Omental fat pad (tissue), 4 donors: Measurements from ENCODE around the gene CABP2. TPM values are rescaled to one million over a fixed set of nuclear protein-coding genes. Genes with fewer than 3 reads are reported as not detected.
"Not testable (repeated sequence)": the region's sequence is repeated elsewhere in the genome, so short reads cannot be mapped to it uniquely, and the experiment has no call there.

Source experiments
- ATAC-seq: fragments of 150-250 bp; one replicate; pipeline ENCODE4 v1.9.1; 2016; ENCODE audit warnings: mild to moderate bottlenecking, moderate library complexity; ENCODE audit not compliant: low FRiP score
- DNase-seq: peaks from one replicate; pipeline ENCODE4 v3.0.0-alpha.2; 2019; ENCODE audit warnings: low spot score
- total RNA-seq, 4 donors: library from RNA; depleted of rRNA; stranded (reverse); fragments of >200 nt; gene quantifications; one replicate each; pipeline ENCODE4 v1.1.0, GENCODE V29; 2016
- TF ChIP-seq, protein P1 (sequence below), 3 donors: fragments of 450-650 bp; IDR thresholded peaks; one replicate each; pipeline ENCODE4 v1.5.1; 2016 to 2017; ENCODE audit warnings: antibody characterized with exemption in 3 of 3, mild to moderate bottlenecking in 3 of 3, moderate library complexity in 2 of 3

Gene CABP2
- total RNA-seq, 4 donors from 2014 or later = not detected

DNA sequence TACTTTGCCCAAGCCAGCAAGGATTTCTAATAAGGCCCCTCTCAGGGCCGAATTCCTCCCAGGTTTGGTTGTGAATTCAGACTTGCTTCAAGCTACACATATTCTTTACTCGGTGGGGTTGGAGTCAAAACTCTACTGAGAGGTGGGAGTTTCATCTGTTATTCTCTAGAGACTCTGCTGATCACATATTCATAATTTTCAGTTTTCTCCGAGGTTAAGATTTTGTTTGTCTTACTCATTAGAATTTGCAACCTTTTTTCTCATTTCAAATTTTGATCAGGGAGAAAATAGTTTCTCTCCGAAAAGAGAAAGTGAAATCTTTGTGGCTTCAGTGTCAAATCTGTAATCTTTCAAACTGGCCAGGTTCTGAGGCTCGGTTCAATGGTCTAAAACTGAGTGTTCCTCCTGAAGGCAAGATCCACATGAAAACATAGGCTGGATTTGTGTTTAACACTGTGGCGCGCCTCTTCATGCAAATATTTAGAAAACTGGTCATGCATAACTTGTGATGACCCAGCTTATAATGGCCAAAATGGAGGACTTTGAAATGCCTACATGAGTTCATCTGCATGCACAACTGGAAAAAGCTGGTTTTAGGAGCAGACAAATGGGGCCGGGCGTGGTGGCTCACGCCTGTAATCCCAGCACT is 38.8 kb upstream of the CABP2 start:
- no peak for ATAC-seq
- DNase-seq = no peak
- TF ChIP-seq, protein P1, sequence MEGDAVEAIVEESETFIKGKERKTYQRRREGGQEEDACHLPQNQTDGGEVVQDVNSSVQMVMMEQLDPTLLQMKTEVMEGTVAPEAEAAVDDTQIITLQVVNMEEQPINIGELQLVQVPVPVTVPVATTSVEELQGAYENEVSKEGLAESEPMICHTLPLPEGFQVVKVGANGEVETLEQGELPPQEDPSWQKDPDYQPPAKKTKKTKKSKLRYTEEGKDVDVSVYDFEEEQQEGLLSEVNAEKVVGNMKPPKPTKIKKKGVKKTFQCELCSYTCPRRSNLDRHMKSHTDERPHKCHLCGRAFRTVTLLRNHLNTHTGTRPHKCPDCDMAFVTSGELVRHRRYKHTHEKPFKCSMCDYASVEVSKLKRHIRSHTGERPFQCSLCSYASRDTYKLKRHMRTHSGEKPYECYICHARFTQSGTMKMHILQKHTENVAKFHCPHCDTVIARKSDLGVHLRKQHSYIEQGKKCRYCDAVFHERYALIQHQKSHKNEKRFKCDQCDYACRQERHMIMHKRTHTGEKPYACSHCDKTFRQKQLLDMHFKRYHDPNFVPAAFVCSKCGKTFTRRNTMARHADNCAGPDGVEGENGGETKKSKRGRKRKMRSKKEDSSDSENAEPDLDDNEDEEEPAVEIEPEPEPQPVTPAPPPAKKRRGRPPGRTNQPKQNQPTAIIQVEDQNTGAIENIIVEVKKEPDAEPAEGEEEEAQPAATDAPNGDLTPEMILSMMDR (IDR thresholded peaks at IDR 0.05) = no peak

DNA sequence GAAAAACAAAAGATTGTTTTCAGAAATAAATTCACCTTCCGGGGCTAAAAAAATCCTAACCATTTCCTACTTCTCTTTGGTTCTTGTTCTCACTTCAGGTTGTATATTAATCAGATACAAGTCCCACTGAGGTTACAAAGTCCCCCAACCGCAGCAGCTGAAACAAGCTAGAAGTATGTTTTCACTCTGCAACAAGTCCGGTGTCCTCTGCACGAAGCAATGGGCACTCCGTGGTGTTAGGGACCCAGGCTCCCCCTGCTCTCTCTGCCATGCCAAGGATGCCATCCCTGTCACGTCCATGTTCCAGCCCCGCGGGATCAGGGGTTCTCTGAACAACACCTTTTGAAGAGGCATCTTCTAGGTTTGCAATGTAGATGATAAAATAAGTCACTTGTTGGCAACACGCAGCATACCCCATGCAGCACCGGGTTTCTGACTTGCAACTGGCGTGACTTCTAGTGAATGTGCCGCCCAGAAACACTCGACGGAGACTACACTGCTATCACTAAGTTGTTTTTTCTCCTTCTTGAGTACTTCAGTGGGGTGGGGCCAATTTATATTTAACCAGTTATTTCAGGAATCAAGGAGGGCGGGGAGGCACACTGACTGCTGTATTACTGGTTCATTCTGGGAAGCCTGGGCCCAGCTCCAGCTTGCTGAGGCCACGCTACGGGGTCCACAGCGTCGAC is 35.0 kb upstream of the CABP2 start:
- no peak for DNase-seq
- TF ChIP-seq, protein P1 (IDR thresholded peaks at IDR 0.05) = no peak
- ATAC-seq = peak; percentile 69

DNA sequence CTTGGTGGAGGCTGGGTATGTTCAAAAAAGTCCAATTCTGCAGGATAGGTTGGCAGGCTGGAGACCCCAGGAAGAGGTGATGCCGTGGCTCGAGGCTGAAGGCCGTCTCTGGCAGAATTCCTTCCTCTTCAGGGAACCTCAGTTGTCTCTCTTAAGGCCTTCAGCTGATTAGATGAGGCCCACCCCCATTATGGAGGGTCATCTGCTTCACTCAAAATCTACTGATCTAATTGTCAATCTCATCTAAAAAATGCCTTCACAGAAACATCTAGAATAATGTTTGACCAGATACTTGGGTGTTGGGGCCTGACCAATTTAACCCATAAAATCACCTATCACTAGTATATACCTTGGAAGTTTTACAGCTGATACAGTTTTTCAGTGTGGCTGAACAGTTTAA is 33.0 kb upstream of the CABP2 start:
- ATAC-seq = no peak
- TF ChIP-seq, protein P1 (IDR thresholded peaks at IDR 0.05) = no peak
- DNase-seq = no peak

DNA sequence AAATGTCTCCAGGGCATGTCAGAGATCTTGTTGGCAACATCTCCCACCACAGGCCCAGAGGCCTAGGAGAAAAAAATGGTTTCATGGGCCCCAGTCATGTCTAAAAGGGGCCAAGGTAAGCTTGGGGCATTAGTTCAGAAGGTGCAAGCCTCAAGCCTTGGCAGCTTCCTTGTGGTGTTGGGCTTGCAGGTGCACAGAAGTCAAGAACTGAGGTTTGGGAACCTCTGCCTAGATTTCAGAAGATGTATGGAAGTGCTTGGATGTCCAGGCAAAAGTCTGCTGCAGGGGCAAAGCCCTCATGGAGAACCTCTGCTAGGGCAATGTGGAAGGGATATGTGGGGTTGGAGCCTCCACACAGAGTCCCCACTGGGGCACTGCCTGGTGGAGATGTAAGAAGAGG is 28.5 kb upstream of the CABP2 start:
- not testable (repeated sequence) for DNase-seq, ATAC-seq

DNA sequence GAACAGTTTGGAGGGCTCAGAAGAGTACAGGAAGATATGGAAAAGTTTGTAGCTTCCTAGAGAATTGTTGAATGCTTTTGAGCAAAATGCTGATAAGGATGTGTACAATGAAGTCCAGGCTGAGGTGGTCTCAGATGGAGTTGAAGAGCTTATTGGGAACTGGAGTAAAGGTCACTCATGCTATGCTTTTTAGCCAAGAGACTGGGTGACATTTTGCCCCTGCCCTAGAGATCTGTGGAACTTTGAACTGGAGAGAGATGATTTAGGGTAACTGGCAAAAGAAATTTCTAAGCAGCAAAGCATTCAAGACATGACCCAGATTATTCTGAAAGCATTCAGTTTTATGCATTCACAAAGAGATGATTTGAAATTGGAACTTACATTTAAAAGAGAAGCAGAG is 27.9 kb upstream of the CABP2 start:
- TF ChIP-seq, protein P1 (IDR thresholded peaks at IDR 0.05) = no peak
- ATAC-seq = no peak

DNA sequence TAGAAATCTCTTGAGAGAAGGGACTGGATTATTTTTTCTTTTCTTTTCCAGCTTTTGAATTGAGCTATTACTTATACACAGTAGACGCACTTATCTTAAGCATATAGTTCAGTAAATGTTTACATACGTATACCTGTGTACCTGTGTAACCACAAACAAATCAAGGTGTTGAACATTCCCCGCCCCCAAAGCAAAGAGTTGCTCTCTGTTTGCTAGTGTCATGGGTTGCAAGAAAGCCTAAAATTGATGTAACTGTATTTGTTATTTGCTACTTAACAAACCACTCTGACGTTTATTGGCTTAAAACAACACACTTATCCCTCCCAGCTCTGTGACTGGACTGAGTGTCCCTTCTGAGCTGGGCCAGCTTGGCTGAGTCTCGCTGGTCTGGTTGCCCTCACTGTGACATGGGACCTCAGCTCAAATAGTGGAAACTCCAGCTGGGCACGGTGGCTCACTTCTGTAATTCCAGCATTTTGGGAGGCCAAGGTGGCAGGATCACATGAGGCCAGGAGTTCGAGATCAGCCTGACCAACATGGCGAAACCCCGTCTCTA is 25.4 kb upstream of the CABP2 start:
- TF ChIP-seq, protein P1 (IDR thresholded peaks at IDR 0.05) = no peak
- no peak for ATAC-seq

More for the DNA sequence above, 27.9 kb upstream of the CABP2 start:
- no peak for DNase-seq

DNA sequence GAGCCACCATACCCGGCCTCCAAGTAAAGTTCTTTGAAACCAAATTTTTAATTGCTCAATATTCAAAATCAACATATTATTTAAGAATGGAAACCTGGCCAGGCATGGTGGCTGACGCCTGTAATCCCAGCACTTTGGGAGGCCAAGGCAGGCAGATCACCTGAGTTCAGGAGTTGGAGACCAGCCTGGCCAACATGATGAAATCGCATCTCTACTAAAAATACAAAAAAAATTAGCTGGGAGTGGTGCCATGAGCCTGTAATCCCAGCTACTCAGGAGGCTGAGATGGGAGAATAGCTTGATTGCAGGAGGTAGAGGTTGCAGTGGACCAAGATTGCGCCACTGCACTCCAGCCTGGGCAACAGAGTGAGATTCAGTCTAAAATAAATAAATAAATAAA is 24.9 kb upstream of the CABP2 start:
- ATAC-seq, DNase-seq: not testable (repeated sequence)

More for the DNA sequence above, 25.4 kb upstream of the CABP2 start:
- no peak for DNase-seq

DNA sequence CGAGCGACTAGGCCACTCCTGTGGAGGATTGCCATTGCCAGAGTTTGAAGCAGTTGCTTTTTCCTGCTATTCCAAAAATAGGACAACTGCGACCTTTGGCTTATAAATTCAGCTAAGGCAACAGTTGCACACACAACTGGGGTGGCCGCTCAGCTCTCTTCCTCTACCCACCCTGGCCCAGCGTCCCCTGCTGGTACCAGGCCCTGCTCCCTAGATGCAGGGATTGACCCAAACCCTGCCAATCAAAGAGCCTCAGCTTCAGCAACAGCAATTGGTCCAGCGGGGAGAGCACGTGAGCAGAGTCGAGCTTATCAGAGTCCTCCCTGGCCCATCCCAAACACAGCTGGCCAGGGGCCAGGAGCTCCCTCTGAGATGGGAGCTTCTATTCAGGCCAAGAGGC is 22.0 kb upstream of the CABP2 start:
- ATAC-seq (no peak), DNase-seq (no peak)
- TF ChIP-seq, protein P1 (IDR thresholded peaks at IDR 0.05) = no peak
